ENCODE results near the gene CHAF1B. TPM values are rescaled to one million over a fixed set of nuclear protein-coding genes. Genes with fewer than 3 reads are reported as not detected.

Gene CHAF1B
- total RNA-seq, 1 experiment from 2014 or later = 7.7 TPM

GRCh38 chr21:36452281-36452825, 67.2 kb downstream of the CHAF1B start:
- no peak for DNase-seq (ENCODE audit: unreplicated experiment)
- Mint-ChIP-seq H3K4me3 (ENCODE audit: unreplicated experiment) (no peak overlapping the region), H3K9me3 (ENCODE audit: unreplicated experiment) (no peaks in the 10 kb centered on the region), H3K4me1 (ENCODE audit: insufficient read depth, unreplicated experiment) (peaks cover 4% of the 10 kb centered on the region), H3K27ac (ENCODE audit: low read depth, unreplicated experiment) (no peak overlapping the region), H3K36me3 (ENCODE audit: insufficient read depth, unreplicated experiment) (no peaks in the 10 kb centered on the region), H3K27me3 (ENCODE audit: insufficient read depth, unreplicated experiment) (no peaks in the 10 kb centered on the region)
- intact Hi-C loops (cut with micrococcal nuclease) = no loop called here
- BruUV-seq (replicated peaks) = no TSS peak
- ChIA-PET CTCF (no interaction called here), POLR2A (no interaction called here)
- TF ChIP-seq CTCF (IDR thresholded peaks at IDR 0.05; ENCODE audit: unreplicated experiment) = no peak

- Mint-ChIP-seq H3K27me3 (ENCODE audit: insufficient read depth, unreplicated experiment) (no peaks in the 10 kb centered on the region), H3K4me1 (ENCODE audit: insufficient read depth, unreplicated experiment) (peaks cover 4% of the 10 kb centered on the region), H3K9me3 (ENCODE audit: unreplicated experiment) (no peaks in the 10 kb centered on the region), H3K4me3 (ENCODE audit: unreplicated experiment) (no peak overlapping the region), H3K36me3 (ENCODE audit: insufficient read depth, unreplicated experiment) (no peaks in the 10 kb centered on the region), H3K27ac (ENCODE audit: low read depth, unreplicated experiment) (no peak overlapping the region)
- CTCF ChIA-PET = interaction anchor here (0.6 to 1.4 kb wide), 3 partner anchors 14 to 31 kb away, joined by 3 to 5 read pairs (median 4); no protein-coding TSS in a partner anchor
- BruUV-seq (replicated peaks) = no TSS peak
- TF ChIP-seq CTCF (IDR thresholded peaks at IDR 0.05; ENCODE audit: unreplicated experiment) = no peak
- intact Hi-C loops (cut with micrococcal nuclease) = no loop called here
- POLR2A ChIA-PET = interaction anchor here (0.6 kb wide), 1 partner anchor 9 kb away, joined by 3 read pairs; no protein-coding TSS in a partner anchor
- no peak for DNase-seq (ENCODE audit: unreplicated experiment)
Measured at GRCh38 chr21:36454093-36454531, 68.9 kb downstream of the CHAF1B start.

GRCh38 chr21:36454706-36455105, 69.5 kb downstream of the CHAF1B start:
- POLR2A ChIA-PET = interaction anchor here (0.7 kb wide), 1 partner anchor 24 kb away, joined by 3 read pairs; no protein-coding TSS in a partner anchor
- Mint-ChIP-seq H3K27ac (ENCODE audit: low read depth, unreplicated experiment) (no peak overlapping the region), H3K4me1 (ENCODE audit: insufficient read depth, unreplicated experiment) (peaks cover 4% of the 10 kb centered on the region), H3K27me3 (ENCODE audit: insufficient read depth, unreplicated experiment) (no peaks in the 10 kb centered on the region), H3K4me3 (ENCODE audit: unreplicated experiment) (no peak overlapping the region), H3K36me3 (ENCODE audit: insufficient read depth, unreplicated experiment) (no peaks in the 10 kb centered on the region), H3K9me3 (ENCODE audit: unreplicated experiment) (no peaks in the 10 kb centered on the region)
- TF ChIP-seq CTCF (IDR thresholded peaks at IDR 0.05; ENCODE audit: unreplicated experiment) = no peak
- intact Hi-C loops (cut with micrococcal nuclease) = no loop called here
- CTCF ChIA-PET = interaction anchor here (0.8 to 1.4 kb wide), 3 partner anchors 14 to 33 kb away, joined by 3 to 5 read pairs (median 4); no protein-coding TSS in a partner anchor
- DNase-seq (ENCODE audit: unreplicated experiment) = no peak
- no TSS peak for BruUV-seq (replicated peaks)

GRCh38 chr21:36456729-36457414, 71.7 kb downstream of the CHAF1B start:
- intact Hi-C loops (cut with micrococcal nuclease) = no loop called here
- CTCF ChIA-PET = interaction anchor here (0.5 to 0.6 kb wide), 2 partner anchors 221 to 427 kb away, joined by 3 read pairs; no protein-coding TSS in a partner anchor
- Mint-ChIP-seq H3K27me3 (ENCODE audit: insufficient read depth, unreplicated experiment) (no peaks in the 10 kb centered on the region), H3K4me1 (ENCODE audit: insufficient read depth, unreplicated experiment) (peaks cover 4% of the 10 kb centered on the region), H3K4me3 (ENCODE audit: unreplicated experiment) (no peak overlapping the region), H3K36me3 (ENCODE audit: insufficient read depth, unreplicated experiment) (no peaks in the 10 kb centered on the region), H3K27ac (ENCODE audit: low read depth, unreplicated experiment) (no peak overlapping the region), H3K9me3 (ENCODE audit: unreplicated experiment) (no peaks in the 10 kb centered on the region)
- POLR2A ChIA-PET = interaction anchor here (0.7 to 0.8 kb wide), 2 partner anchors 11 to 26 kb away, joined by 3 to 4 read pairs; no protein-coding TSS in a partner anchor
- no peak for TF ChIP-seq CTCF (IDR thresholded peaks at IDR 0.05; ENCODE audit: unreplicated experiment)
- BruUV-seq (replicated peaks) = no TSS peak
- no peak for DNase-seq (ENCODE audit: unreplicated experiment)
